HT1080 (cell line): Measurements from ENCODE around the gene CAD. TPM values are rescaled to one million over a fixed set of nuclear protein-coding genes. Genes with fewer than 3 reads are reported as not detected.
"Not testable (repeated sequence)": the region's sequence is repeated elsewhere in the genome, so short reads cannot be mapped to it uniquely, and the experiment has no call there.

Experiments
- DNase-seq: peaks from one replicate; pipeline ENCODE4 v3.0.0-alpha.2; 2015; ENCODE audit warnings: low read depth
- total RNA-seq: library from RNA; depleted of rRNA; stranded (reverse); fragments of >200 nt; shearing (Covaris generic); gene quantifications from 2 replicates; pipeline ENCODE4 v1.2.3, GENCODE V29; 2014

CAD gene
- total RNA-seq, 1 experiment from 2014 or later = 52.9 TPM

GRCh38 chr2:27255187-27255586 is 38.0 kb downstream of the CAD start:
- DNase-seq = no peak

GRCh38 chr2:27255660-27256059 is 38.5 kb downstream of the CAD start:
- DNase-seq = no peak

GRCh38 chr2:27256855-27257454 is 39.8 kb downstream of the CAD start:
- DNase-seq = no peak

- DNase-seq = no peak
These were observed 40.9 kb downstream of the CAD start for GRCh38 chr2:27258051-27258450.

- DNase-seq = peak; percentile 26
These were observed 44.2 kb downstream of the CAD start for GRCh38 chr2:27261241-27261925.

GRCh38 chr2:27261926-27262298 is 44.7 kb downstream of the CAD start:
- no peak for DNase-seq

- peak; percentile 54 for DNase-seq
These were observed 45.5 kb downstream of the CAD start, which contains the start of gene SLC30A3 for GRCh38 chr2:27262379-27263286. Gene SLC30A3 (minus strand): TSS chr2:27263047. CDS start chr2:27262906, 141 bp downstream.

GRCh38 chr2:27263287-27264252 is 46.4 kb downstream of the CAD start:
- DNase-seq = no peak

GRCh38 chr2:27264253-27264752 is 47.1 kb downstream of the CAD start:
- DNase-seq = no peak

GRCh38 chr2:27264753-27265535 is 47.8 kb downstream of the CAD start:
- no peak for DNase-seq

- DNase-seq = no peak
These were observed 48.3 kb downstream of the CAD start for GRCh38 chr2:27265536-27265870.

- not testable (repeated sequence) for DNase-seq
These were observed 51.1 kb downstream of the CAD start for GRCh38 chr2:27268296-27268695.

- DNase-seq = no peak
These were observed 53.0 kb downstream of the CAD start for GRCh38 chr2:27270131-27270530.

GRCh38 chr2:27270670-27271069 is 53.5 kb downstream of the CAD start:
- DNase-seq = no peak

- DNase-seq = no peak
These were observed 54.6 kb downstream of the CAD start for GRCh38 chr2:27271631-27272340.

- peak; percentile 33 for DNase-seq
These were observed 55.7 kb downstream of the CAD start for GRCh38 chr2:27272537-27273522.

- DNase-seq = no peak
These were observed 58.3 kb downstream of the CAD start, which contains the start of gene DNAJC5G for GRCh38 chr2:27275211-27276150. Gene DNAJC5G (plus strand): TSS chr2:27275433. CDS start chr2:27276729, 1,296 bp downstream.
